OCI-M2 (cell line): ENCODE data around the gene TMEM130.
"Not testable (repeated sequence)": the region's sequence is repeated elsewhere in the genome, so short reads cannot be mapped to it uniquely, and the experiment has no call there.

ENCODE experiments used
- DNase-seq: peaks from one replicate; lab custom pipeline; 2025; ENCODE audit not compliant: unreplicated experiment; lab: John Stamatoyannopoulos, UW

TMEM130 gene

GRCh38 chr7:98842552-98842951, 27.3 kb downstream of the TMEM130 start:
- DNase-seq, result not testable (repeated sequence)

GRCh38 chr7:98841179-98841997, 28.4 kb downstream of the TMEM130 start:
- no peak for DNase-seq

GRCh38 chr7:98840722-98841121, 29.1 kb downstream of the TMEM130 start:
- DNase-seq, result no peak

GRCh38 chr7:98840096-98840495, 29.7 kb downstream of the TMEM130 start:
- DNase-seq, result no peak

- no peak for DNase-seq
These were observed 32.2 kb downstream of the TMEM130 start for GRCh38 chr7:98837630-98837972.

GRCh38 chr7:98836811-98837629, 32.8 kb downstream of the TMEM130 start:
- no peak for DNase-seq

- no peak for DNase-seq
These were observed 34.9 kb downstream of the TMEM130 start for GRCh38 chr7:98834949-98835348.

- DNase-seq, result no peak
These were observed 36.8 kb downstream of the TMEM130 start for GRCh38 chr7:98833022-98833421.

- no peak for DNase-seq
These were observed 38.1 kb downstream of the TMEM130 start for GRCh38 chr7:98831641-98832221.

- no peak for DNase-seq
These were observed 38.8 kb downstream of the TMEM130 start for GRCh38 chr7:98830972-98831548.

GRCh38 chr7:98828368-98828767, 41.4 kb downstream of the TMEM130 start:
- DNase-seq, result no peak

- DNase-seq, result no peak
These were observed 42.6 kb downstream of the TMEM130 start for GRCh38 chr7:98827258-98827657.

GRCh38 chr7:98826811-98827231, 43.0 kb downstream of the TMEM130 start:
- no peak for DNase-seq

- no peak for DNase-seq
These were observed 43.4 kb downstream of the TMEM130 start for GRCh38 chr7:98826387-98826786.

GRCh38 chr7:98823226-98823625, 46.6 kb downstream of the TMEM130 start:
- no peak for DNase-seq

- no peak for DNase-seq
These were observed 48.5 kb downstream of the TMEM130 start for GRCh38 chr7:98821348-98821747.

GRCh38 chr7:98816967-98817710, 52.7 kb downstream of the TMEM130 start:
- no peak for DNase-seq

- no peak for DNase-seq
These were observed 53.6 kb downstream of the TMEM130 start for GRCh38 chr7:98816241-98816640.

- DNase-seq, result no peak
These were observed 54.5 kb downstream of the TMEM130 start for GRCh38 chr7:98815313-98815712.

GRCh38 chr7:98811299-98811698, 58.5 kb downstream of the TMEM130 start:
- DNase-seq, result no peak
